K562 (cell line): ENCODE measurements around the gene GCHFR. TPM values are rescaled to one million over a fixed set of nuclear protein-coding genes. Genes with fewer than 3 reads are reported as not detected.

ENCODE experiments used
- CHD4 ChIP-seq: fragments of 200-600 bp; sonication (generic); IDR thresholded peaks from 3 replicates; pipeline ENCODE4 v1.6.1; 2012; ENCODE audit warnings: low read depth, mild to moderate bottlenecking, mixed read lengths, low read length, inconsistent platforms; ENCODE audit not compliant: insufficient read depth, insufficient replicate concordance, poor library complexity, severe bottlenecking
- DPF2 ChIP-seq: fragments of 450-650 bp; IDR thresholded peaks from 2 replicates; pipeline ENCODE4 v1.6.1; 2016
- ETS2 ChIP-seq: IDR thresholded peaks from 2 replicates; pipeline ENCODE4 v1.6.1; 2016; ENCODE audit warnings: borderline replicate concordance, missing genetic modification characterization, mild to moderate bottlenecking, moderate library complexity, missing compliant biosample characterization; ENCODE audit not compliant: poor library complexity, severe bottlenecking
- FIP1L1 ChIP-seq: fragments of 200-400 bp; formaldehyde crosslinking; IDR thresholded peaks from 2 replicates; pipeline ENCODE4 v1.6.1; 2018; ENCODE audit warnings: mild to moderate bottlenecking, low read depth, low read length; ENCODE audit not compliant: poor library complexity, severe bottlenecking
- FOSL1 ChIP-seq: fragments of 200-800 bp; sonication (Bioruptor generic); conservative IDR thresholded peaks from 2 replicates; pipeline ENCODE4 v1.6.1; 2016; ENCODE audit warnings: missing genetic modification characterization, missing compliant biosample characterization
- GABPB2 ChIP-seq: fragments of 250-450 bp; sonication (Bioruptor Pico); conservative IDR thresholded peaks from 2 replicates; pipeline ENCODE4 v1.5.1; 2021; ENCODE audit warnings: mild to moderate bottlenecking
- GTF2A2 ChIP-seq: IDR thresholded peaks from 2 replicates; pipeline ENCODE4 v1.6.1; 2016; ENCODE audit warnings: mild to moderate bottlenecking, missing genetic modification characterization, missing compliant biosample characterization
- HMGN3 ChIP-seq: IDR thresholded peaks from 2 replicates; pipeline ENCODE4 v1.6.1; 2011; ENCODE audit warnings: borderline replicate concordance, low read depth, mild to moderate bottlenecking, mixed read lengths, low read length; ENCODE audit not compliant: insufficient read length; ENCODE audit errors: extremely low read depth
- MECOM ChIP-seq: fragments of 250-450 bp; sonication (Bioruptor Pico); IDR thresholded peaks from 2 replicates; pipeline ENCODE4 v1.8.0; 2022; ENCODE audit warnings: inconsistent platforms
- MIER1 ChIP-seq: fragments of 450-650 bp; IDR thresholded peaks from 2 replicates; pipeline ENCODE4 v1.6.1; 2016; ENCODE audit warnings: antibody characterized with exemption, mild to moderate bottlenecking, low read depth
- NR3C1 ChIP-seq: sonication (generic); formaldehyde crosslinking; IDR thresholded peaks from 2 replicates; pipeline ENCODE4 v1.8.1; 2022; ENCODE audit warnings: missing genetic modification reagents
- PHF21A ChIP-seq: fragments of 450-650 bp; IDR thresholded peaks from 2 replicates; pipeline ENCODE4 v1.6.1; 2017; ENCODE audit warnings: low read depth, borderline replicate concordance
- SNRNP70 ChIP-seq: fragments of 200-400 bp; formaldehyde crosslinking; optimal IDR thresholded peaks from 2 replicates; pipeline ENCODE3; 2017; ENCODE audit warnings: low read depth, low read length
- SP1 ChIP-seq: sonication (generic); formaldehyde crosslinking; IDR thresholded peaks from 2 replicates; pipeline ENCODE4 v1.8.1; 2022; ENCODE audit warnings: mild to moderate bottlenecking, missing genetic modification reagents
- SRSF7 ChIP-seq: fragments of 200-400 bp; formaldehyde crosslinking; optimal IDR thresholded peaks from 2 replicates; pipeline ENCODE3; 2017; ENCODE audit warnings: mild to moderate bottlenecking, low read depth, low read length
- ZNF589 ChIP-seq: fragments of 200-800 bp; sonication (Bioruptor generic); IDR thresholded peaks from 2 replicates; pipeline ENCODE4 v1.6.1; 2016; ENCODE audit warnings: low read depth, missing genetic modification characterization, missing compliant biosample characterization
- ZNF77 ChIP-seq: fragments of 250-450 bp; sonication (Bioruptor Pico); IDR thresholded peaks from 2 replicates; pipeline ENCODE4 v1.5.0; 2020
- polyA plus RNA-seq, 8 experiments: library from polyadenylated mRNA; depleted of rRNA in 4 of 8; stranded (reverse) in 5 of 8; unstranded in 3 of 8; fragments of >200 nt; fragmentation: Nextera tagmentation in 2 of 8; fragmentation: Illumina TruSeq in 1 of 8; extraction: Ambion mirVana in 2 of 8; extraction: Trizol in 1 of 8; gene quantifications; 2 replicates each; pipeline versions ENCODE4 v1.2.1 to v1.2.3, GENCODE V29; 2011 to 2014; ENCODE audit warnings: inconsistent platforms in 1 of 8, missing spikeins in 1 of 8
- total RNA-seq, 7 experiments: library from RNA; depleted of rRNA in 6 of 7; stranded (reverse); fragments of >200 nt in 6 of 7; fragmentation: Illumina TruSeq in 2 of 7; extraction: Trizol in 2 of 7; gene quantifications; 2 replicates each; pipeline versions ENCODE4 v1.2.1 to v1.2.3, GENCODE V29; 2011 to 2021; ENCODE audit warnings: low replicate concordance in 1 of 7
- TF ChIP-seq, protein P1 (sequence below): sonication (generic); formaldehyde crosslinking; IDR thresholded peaks from 2 replicates; pipeline ENCODE4 v1.9.0; 2022; ENCODE audit warnings: mild to moderate bottlenecking, missing genetic modification reagents
- TF ChIP-seq, protein P2 (sequence below), 2 experiments: fragments of 150-350 bp in 1 of 2; IDR thresholded peaks; 2 replicates each; pipeline ENCODE4 v1.6.1; 2012 to 2016; ENCODE audit warnings: low read depth in 2 of 2, low read length in 2 of 2, mild to moderate bottlenecking in 1 of 2, moderate library complexity in 1 of 2
- TF ChIP-seq, protein P3 (sequence below): sonication (generic); formaldehyde crosslinking; IDR thresholded peaks from 2 replicates; pipeline ENCODE4 v1.8.0; 2022; ENCODE audit warnings: missing genetic modification reagents, mild to moderate bottlenecking, moderate library complexity, borderline replicate concordance
- TF ChIP-seq, protein P4 (sequence below): fragments of 250-450 bp; sonication (Bioruptor Pico); IDR thresholded peaks from 2 replicates; pipeline ENCODE4 v1.5.0; 2021
- TF ChIP-seq, protein P5 (sequence below): fragments of 450-650 bp; IDR thresholded peaks from 2 replicates; pipeline ENCODE4 v1.6.1; 2017; ENCODE audit warnings: antibody characterized with exemption

The GCHFR gene
- total and polyA plus RNA-seq, 9 of the 15 experiments (the other 6 are each of a cell fraction or from before 2014, with no cell fraction given), result 8.7 to 83.5 (median 20.8) TPM

DNA sequence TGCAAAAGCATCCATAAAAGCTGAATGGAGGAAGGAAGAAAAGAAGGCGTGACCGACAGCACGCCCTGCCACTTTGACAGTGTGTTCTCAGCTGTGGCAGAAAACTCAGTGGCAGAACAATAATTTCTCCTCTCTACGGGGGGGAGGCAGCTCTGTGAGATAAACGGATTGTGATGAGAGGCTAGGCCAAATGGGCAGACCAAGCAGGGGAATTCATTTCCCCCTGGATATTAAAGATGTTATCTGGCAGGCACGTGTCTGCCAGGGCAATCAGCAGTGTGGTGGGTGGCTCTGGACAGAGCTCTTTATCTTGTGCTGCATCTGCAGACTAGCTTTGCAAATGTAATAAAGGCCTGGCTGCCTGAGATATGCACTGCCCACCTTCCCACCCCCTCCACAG, 6.9 kb upstream of the GCHFR start (continued):
- TF ChIP-seq CHD4, result no peak
- TF ChIP-seq ZNF589 (CRISPR knock-in tag), result no peak
- TF ChIP-seq, protein P1, sequence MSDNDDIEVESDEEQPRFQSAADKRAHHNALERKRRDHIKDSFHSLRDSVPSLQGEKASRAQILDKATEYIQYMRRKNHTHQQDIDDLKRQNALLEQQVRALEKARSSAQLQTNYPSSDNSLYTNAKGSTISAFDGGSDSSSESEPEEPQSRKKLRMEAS (CRISPR knock-in tag), result no peak
- TF ChIP-seq MIER1, result no peak
- TF ChIP-seq ETS2 (tag), result no peak
- no peak for TF ChIP-seq FIP1L1
- no peak for TF ChIP-seq GTF2A2 (tag)
- TF ChIP-seq ZNF77 (CRISPR knock-in tag), result no peak
- TF ChIP-seq, protein P2, sequence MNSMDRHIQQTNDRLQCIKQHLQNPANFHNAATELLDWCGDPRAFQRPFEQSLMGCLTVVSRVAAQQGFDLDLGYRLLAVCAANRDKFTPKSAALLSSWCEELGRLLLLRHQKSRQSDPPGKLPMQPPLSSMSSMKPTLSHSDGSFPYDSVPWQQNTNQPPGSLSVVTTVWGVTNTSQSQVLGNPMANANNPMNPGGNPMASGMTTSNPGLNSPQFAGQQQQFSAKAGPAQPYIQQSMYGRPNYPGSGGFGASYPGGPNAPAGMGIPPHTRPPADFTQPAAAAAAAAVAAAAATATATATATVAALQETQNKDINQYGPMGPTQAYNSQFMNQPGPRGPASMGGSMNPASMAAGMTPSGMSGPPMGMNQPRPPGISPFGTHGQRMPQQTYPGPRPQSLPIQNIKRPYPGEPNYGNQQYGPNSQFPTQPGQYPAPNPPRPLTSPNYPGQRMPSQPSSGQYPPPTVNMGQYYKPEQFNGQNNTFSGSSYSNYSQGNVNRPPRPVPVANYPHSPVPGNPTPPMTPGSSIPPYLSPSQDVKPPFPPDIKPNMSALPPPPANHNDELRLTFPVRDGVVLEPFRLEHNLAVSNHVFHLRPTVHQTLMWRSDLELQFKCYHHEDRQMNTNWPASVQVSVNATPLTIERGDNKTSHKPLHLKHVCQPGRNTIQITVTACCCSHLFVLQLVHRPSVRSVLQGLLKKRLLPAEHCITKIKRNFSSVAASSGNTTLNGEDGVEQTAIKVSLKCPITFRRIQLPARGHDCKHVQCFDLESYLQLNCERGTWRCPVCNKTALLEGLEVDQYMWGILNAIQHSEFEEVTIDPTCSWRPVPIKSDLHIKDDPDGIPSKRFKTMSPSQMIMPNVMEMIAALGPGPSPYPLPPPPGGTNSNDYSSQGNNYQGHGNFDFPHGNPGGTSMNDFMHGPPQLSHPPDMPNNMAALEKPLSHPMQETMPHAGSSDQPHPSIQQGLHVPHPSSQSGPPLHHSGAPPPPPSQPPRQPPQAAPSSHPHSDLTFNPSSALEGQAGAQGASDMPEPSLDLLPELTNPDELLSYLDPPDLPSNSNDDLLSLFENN (IDR thresholded peaks at IDR 0.05; ENCODE audit: low read depth in 2 of 2, low read length in 2 of 2), result no peak
- no peak for TF ChIP-seq SRSF7
- TF ChIP-seq SNRNP70, result no peak
- no peak for TF ChIP-seq PHF21A
- TF ChIP-seq, protein P3, sequence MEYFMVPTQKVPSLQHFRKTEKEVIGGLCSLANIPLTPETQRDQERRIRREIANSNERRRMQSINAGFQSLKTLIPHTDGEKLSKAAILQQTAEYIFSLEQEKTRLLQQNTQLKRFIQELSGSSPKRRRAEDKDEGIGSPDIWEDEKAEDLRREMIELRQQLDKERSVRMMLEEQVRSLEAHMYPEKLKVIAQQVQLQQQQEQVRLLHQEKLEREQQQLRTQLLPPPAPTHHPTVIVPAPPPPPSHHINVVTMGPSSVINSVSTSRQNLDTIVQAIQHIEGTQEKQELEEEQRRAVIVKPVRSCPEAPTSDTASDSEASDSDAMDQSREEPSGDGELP (CRISPR knock-in tag), result no peak
- 0 out of 2 replicates have a peak, but pooled peaks have one; percentile 16 for TF ChIP-seq DPF2
- TF ChIP-seq HMGN3, result no peak
- TF ChIP-seq MECOM (CRISPR knock-in tag), result no peak
- TF ChIP-seq, protein P4, sequence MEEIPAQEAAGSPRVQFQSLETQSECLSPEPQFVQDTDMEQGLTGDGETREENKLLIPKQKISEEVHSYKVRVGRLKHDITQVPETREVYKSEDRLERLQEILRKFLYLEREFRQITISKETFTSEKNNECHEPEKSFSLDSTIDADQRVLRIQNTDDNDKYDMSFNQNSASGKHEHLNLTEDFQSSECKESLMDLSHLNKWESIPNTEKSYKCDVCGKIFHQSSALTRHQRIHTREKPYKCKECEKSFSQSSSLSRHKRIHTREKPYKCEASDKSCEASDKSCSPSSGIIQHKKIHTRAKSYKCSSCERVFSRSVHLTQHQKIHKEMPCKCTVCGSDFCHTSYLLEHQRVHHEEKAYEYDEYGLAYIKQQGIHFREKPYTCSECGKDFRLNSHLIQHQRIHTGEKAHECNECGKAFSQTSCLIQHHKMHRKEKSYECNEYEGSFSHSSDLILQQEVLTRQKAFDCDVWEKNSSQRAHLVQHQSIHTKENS (CRISPR knock-in tag), result no peak
- peak; percentile 34; the same call in 1 of the 2 replicates for TF ChIP-seq SP1
- TF ChIP-seq NR3C1 (CRISPR knock-in tag), result no peak
- TF ChIP-seq GABPB2 (CRISPR knock-in tag), result no peak
- TF ChIP-seq, protein P5, sequence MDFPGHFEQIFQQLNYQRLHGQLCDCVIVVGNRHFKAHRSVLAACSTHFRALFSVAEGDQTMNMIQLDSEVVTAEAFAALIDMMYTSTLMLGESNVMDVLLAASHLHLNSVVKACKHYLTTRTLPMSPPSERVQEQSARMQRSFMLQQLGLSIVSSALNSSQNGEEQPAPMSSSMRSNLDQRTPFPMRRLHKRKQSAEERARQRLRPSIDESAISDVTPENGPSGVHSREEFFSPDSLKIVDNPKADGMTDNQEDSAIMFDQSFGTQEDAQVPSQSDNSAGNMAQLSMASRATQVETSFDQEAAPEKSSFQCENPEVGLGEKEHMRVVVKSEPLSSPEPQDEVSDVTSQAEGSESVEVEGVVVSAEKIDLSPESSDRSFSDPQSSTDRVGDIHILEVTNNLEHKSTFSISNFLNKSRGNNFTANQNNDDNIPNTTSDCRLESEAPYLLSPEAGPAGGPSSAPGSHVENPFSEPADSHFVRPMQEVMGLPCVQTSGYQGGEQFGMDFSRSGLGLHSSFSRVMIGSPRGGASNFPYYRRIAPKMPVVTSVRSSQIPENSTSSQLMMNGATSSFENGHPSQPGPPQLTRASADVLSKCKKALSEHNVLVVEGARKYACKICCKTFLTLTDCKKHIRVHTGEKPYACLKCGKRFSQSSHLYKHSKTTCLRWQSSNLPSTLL, result no peak
- TF ChIP-seq FOSL1 (tag), result no peak
